Spleen (tissue), 7 donors: Measurements from ENCODE around the gene OR13A1.

ENCODE experiments used
- CTCF ChIP-seq, 11 experiments: fragments of 200-600 bp in 7 of 11; fragments of 450-650 bp in 4 of 11; sonication (generic) in 4 of 11; IDR thresholded peaks in 8 of 11; conservative IDR thresholded peaks in 3 of 11; 1 replicate in 7 of 11; 2 replicates in 4 of 11; pipeline versions ENCODE4 v1.4.0 to v1.8.0; 2016 to 2021; ENCODE audit warnings: antibody characterized with exemption in 11 of 11, inconsistent platforms in 4 of 11, mild to moderate bottlenecking in 1 of 11
- POLR2A ChIP-seq, 3 donors: fragments of 450-650 bp; IDR thresholded peaks; one replicate each; pipeline ENCODE4 v1.5.1; 2017; ENCODE audit warnings: antibody characterized with exemption in 3 of 3, mild to moderate bottlenecking in 1 of 3
- POLR2AphosphoS5 ChIP-seq, 3 donors: sonication (generic); formaldehyde crosslinking; IDR thresholded peaks; one replicate each; pipeline ENCODE4 v1.5.1; 2017; ENCODE audit warnings: antibody characterized with exemption in 3 of 3
- donor health status: DM: no; HTN: no; CAD: no; lungs with moderate emphysema.
- donor health status: DM: no; HTN: no; CAD: no.
- donor health status: DM: no; HTN: no; CAD: no.

DNA sequence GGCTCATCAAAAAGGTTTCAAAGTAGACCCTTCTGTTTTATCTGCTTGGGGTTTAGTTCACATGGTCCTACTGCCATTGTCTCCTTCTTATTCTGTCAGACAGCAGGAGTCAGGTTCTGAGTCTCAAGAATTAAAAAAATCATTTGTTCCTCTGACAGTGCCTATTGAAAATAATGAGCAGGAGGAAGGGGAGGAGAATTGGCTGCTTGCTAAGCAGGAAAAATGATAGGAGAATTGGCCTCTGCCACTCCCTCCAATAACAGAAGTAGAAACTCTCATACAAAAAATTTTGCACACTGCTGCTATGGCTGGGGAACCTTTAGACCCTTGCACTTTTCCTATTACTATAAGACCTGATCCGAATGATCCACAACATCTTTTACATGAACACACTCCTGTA is 35.7 kb downstream of the OR13A1 start:
- TF ChIP-seq POLR2AphosphoS5 (IDR thresholded peaks at IDR 0.05) = no peak
- no peak for TF ChIP-seq POLR2A (IDR thresholded peaks at IDR 0.05)
- no peak for TF ChIP-seq CTCF (IDR thresholded peaks at IDR 0.05 in 8 of 11, conservative IDR thresholded peaks at IDR 0.05 in 3 of 11)
